OCI-LY7 (cell line): ENCODE results near the gene BMPR1B.

ENCODE experiments used
- EZH2phosphoT487 ChIP-seq: fragments of 200-600 bp; sonication (generic); IDR thresholded peaks from 2 replicates; pipeline ENCODE4 v1.6.1; 2018; ENCODE audit warnings: low read depth, borderline replicate concordance, mild to moderate bottlenecking, mixed run types, antibody characterized with exemption, low read length, moderate library complexity, mixed read lengths
- TF ChIP-seq, protein P1 (sequence below): fragments of 200-600 bp; sonication (generic); conservative IDR thresholded peaks from 2 replicates; pipeline ENCODE4 v1.5.1; 2014; ENCODE audit warnings: mild to moderate bottlenecking, antibody characterized with exemption, low read length, moderate library complexity, mixed read lengths

GRCh38 chr4:95007998-95008397 lies 250.2 kb downstream of the BMPR1B start:
- TF ChIP-seq, protein P1, sequence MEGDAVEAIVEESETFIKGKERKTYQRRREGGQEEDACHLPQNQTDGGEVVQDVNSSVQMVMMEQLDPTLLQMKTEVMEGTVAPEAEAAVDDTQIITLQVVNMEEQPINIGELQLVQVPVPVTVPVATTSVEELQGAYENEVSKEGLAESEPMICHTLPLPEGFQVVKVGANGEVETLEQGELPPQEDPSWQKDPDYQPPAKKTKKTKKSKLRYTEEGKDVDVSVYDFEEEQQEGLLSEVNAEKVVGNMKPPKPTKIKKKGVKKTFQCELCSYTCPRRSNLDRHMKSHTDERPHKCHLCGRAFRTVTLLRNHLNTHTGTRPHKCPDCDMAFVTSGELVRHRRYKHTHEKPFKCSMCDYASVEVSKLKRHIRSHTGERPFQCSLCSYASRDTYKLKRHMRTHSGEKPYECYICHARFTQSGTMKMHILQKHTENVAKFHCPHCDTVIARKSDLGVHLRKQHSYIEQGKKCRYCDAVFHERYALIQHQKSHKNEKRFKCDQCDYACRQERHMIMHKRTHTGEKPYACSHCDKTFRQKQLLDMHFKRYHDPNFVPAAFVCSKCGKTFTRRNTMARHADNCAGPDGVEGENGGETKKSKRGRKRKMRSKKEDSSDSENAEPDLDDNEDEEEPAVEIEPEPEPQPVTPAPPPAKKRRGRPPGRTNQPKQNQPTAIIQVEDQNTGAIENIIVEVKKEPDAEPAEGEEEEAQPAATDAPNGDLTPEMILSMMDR = no peak
- no peak for TF ChIP-seq EZH2phosphoT487
